ENCODE data around the gene FXYD1. TPM values are rescaled to one million over a fixed set of nuclear protein-coding genes. Genes with fewer than 3 reads are reported as not detected.
"Not testable (repeated sequence)": the region's sequence is repeated elsewhere in the genome, so short reads cannot be mapped to it uniquely, and the experiment has no call there.

FXYD1 gene
- polyA plus RNA-seq, 3 donors, result 16.1 to 22.5 (median 20.2) TPM

DNA sequence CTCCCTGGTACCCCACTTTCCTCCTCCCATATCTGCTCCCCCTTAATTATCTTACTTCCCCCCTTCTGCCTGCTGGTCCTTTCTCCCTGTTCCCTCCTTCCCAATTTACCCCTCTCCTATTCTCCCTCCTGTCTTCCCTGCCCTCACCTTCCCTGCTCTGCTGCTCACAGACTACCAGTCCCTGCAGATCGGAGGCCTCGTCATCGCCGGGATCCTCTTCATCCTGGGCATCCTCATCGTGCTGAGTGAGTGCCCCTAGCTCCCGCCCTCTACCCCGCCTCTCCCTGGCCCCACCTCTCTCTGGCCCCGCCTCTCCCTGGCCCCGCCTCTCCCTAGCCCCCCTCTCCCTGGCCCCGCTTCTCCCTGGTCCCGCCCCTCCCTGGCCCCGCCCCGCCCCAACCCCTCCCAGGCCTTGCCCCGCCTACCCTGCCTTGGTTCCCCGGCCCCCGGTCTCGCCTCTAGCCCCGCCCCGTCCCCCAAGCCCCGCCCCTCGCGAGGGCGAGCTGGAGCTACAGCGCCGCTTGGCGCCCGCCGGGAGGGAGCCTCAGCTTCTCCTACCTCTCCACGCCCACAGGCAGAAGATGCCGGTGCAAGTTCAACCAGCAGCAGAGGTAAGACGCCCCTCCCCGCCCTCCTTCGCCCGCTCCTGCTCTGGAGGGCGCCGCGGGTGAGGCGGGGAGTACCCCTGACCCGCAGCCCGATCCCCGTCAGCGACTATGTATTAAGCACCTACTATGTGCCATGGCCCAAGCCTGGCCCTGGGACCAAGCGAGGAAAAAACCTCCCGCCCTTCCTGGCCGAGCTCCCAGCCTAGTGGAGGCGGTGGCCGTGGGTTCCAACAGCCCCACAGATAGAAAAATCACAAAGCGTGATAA is 2.6 kb downstream of the FXYD1 start:
- no peak for DNase-seq (ENCODE audit: low read depth in 3 of 3, low spot score in 2 of 3)

DNA sequence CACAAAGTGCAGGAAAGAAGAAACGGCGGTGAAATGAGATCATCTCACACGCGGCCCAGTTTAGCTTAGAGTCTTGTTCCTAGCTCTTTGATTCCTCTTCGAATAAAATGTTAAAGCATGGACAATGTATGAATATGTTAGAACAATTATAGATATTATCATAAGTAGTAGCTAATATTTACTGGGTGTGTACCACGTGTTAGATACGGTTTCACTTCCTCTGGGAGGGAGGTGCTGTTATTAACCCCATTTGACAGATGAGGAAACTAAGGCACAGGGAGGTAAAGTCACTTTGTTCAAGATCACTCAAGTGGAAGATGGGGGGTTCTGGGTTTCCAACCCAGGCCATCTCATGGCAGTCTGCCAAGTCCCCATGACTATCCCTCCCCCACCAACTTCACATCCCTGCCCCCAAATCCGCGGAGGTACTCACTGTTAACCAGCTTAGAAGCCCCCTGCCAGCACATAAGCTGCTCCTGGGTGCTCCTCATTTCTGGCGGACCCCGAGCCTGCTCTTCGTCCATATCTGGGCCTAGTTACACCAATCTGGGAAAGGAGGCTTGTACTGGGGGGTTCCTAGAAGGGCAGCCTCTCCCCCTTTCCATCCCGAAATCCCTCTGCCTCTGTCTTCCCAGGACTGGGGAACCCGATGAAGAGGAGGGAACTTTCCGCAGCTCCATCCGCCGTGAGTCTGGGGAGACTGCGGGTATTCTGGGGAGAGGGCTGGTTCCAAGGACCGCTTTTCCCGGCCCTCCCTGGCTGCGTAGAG is 3.4 kb downstream of the FXYD1 start:
- no peak for DNase-seq (ENCODE audit: low read depth in 3 of 3, low spot score in 2 of 3)

- no peak for DNase-seq (ENCODE audit: low read depth in 3 of 3, low spot score in 2 of 3)
Observed at GRCh38 chr19:35142606-35143230, 4.1 kb downstream of the FXYD1 start.

- DNase-seq (ENCODE audit: low read depth in 3 of 3, low spot score in 2 of 3), result no peak
Observed at GRCh38 chr19:35143231-35143715, 4.6 kb downstream of the FXYD1 start, which contains the start of gene FXYD7. Gene FXYD7 (plus strand): TSS chr19:35143255. CDS start chr19:35143334, 79 bp downstream.

DNA sequence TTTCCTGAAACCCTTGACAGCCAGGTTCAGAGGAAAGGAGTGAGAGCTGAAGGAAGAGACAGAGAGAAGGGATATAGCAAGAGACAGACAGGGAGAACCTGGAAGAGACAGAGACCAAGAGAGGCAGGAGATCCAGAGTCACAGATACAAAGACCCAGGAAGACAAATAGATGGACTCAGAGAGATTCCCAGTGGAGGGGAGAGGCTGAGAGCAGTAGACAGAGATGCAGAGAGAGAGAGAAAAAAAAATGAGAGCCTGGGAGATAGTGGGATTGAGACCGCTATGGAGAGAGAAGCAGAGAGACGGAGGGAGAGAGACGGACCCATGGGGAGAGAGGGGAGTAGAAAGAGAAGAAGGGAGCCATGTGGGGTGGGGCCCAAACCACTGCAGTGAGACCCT is 5.2 kb downstream of the FXYD1 start:
- no peak for DNase-seq (ENCODE audit: low read depth in 3 of 3, low spot score in 2 of 3)

DNA sequence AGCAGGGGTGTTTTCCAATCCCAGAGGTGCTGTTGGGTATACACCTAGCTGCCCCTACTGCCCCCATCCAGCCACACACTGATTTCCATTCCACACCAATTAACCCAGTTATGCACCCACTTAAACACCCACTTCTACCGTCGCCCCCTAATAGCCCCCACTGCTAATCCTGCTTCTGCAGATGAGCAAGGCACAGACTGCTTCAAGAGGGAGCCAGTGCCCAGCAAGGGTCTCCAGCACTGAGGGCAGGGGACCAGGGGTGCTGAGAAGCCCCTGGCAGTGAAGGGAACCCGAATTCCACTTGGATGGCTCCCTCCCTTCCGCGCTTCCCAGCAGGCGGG is 5.6 kb downstream of the FXYD1 start:
- no peak for DNase-seq (ENCODE audit: low read depth in 3 of 3, low spot score in 2 of 3)

DNA sequence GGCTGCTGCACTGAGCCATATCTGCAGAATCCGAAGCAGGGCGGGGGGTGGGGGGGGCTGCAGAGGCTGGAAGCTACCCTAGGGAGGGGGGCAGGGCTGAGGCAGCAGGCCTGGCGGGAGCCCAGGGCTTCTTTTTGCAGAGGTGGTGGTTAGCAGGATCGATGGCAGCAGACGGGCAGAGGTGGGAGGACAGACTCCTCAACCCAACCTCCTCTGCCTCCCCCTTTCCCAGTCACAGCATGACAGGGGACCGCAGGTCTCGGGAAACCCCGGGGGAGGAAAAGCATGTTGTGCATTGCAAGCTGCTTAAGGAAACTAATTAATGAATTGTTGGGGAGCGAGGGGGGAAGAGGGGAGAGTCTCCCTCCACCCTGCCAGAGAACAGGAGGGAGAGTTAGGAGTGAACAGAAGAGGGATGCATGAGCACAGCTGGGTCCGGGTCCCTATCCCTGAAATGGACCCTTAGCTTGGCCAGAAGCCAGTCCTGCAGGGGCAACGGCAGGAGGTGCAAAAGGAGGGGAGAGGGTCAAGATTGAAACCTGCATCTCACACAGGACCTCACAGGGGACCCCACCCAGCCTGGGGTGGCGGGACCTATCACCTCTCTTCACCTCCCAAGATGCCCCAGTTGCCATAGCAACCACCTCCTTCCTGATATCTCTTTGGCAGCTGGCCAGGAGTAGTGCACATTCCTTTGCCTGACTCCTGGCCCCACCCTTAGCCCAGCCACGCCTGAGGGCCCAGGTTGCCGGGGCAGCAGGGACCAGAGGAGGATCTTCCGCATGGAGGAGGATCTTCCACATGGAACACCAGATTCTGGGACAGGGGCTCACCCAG is 6.2 kb downstream of the FXYD1 start:
- no peak for DNase-seq (ENCODE audit: low read depth in 3 of 3, low spot score in 2 of 3)

- DNase-seq (ENCODE audit: low read depth in 3 of 3, low spot score in 2 of 3), result no peak
Observed at GRCh38 chr19:35146746-35147459, 8.3 kb downstream of the FXYD1 start.

- no peak for DNase-seq (ENCODE audit: low read depth in 3 of 3, low spot score in 2 of 3)
Observed at GRCh38 chr19:35149463-35149862, 10.8 kb downstream of the FXYD1 start.

- DNase-seq (ENCODE audit: low read depth in 3 of 3, low spot score in 2 of 3), result no peak
Observed at GRCh38 chr19:35150445-35150844, 11.8 kb downstream of the FXYD1 start.

- no peak for DNase-seq (ENCODE audit: low read depth in 3 of 3, low spot score in 2 of 3)
Observed at GRCh38 chr19:35151273-35152065, 12.8 kb downstream of the FXYD1 start.

GRCh38 chr19:35153129-35153522 is 14.5 kb downstream of the FXYD1 start:
- DNase-seq (ENCODE audit: low read depth in 3 of 3, low spot score in 2 of 3), result not testable (repeated sequence)

- DNase-seq (ENCODE audit: low read depth in 3 of 3, low spot score in 2 of 3), result no peak
Observed at GRCh38 chr19:35153701-35154524, 15.3 kb downstream of the FXYD1 start.

GRCh38 chr19:35154525-35155406 is 16.1 kb downstream of the FXYD1 start, which contains the start of gene FXYD5:
Gene FXYD5 (plus strand): TSS chr19:35154735. CDS start chr19:35155551, 816 bp downstream.
- DNase-seq (ENCODE audit: low read depth in 3 of 3, low spot score in 2 of 3), result no peak

DNA sequence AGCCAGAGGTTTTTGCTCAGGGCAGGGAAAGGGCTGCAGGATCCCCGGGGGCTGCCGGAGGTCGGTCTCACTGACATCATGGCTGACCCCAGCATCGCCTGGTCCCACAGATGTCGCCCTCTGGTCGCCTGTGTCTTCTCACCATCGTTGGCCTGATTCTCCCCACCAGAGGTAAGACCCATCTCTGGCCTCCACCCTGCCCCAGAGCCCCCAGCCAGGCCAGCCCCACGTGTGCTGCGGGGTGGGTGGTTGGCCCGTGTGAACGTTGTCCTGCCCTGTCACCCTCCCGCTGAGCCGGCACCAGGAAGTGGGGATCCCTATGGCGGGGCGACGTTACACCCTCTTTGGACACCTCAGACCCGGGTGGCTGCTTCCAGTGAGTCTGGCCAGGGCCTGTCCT is 16.8 kb downstream of the FXYD1 start:
- DNase-seq (ENCODE audit: low read depth in 3 of 3, low spot score in 2 of 3), result no peak

GRCh38 chr19:35155981-35156672 is 17.5 kb downstream of the FXYD1 start:
- no peak for DNase-seq (ENCODE audit: low read depth in 3 of 3, low spot score in 2 of 3)

Data from right renal cortex interstitium (tissue), 3 donors.